SK-N-SH (cell line): ENCODE results near the gene CTSH. TPM values are rescaled to one million over a fixed set of nuclear protein-coding genes. Genes with fewer than 3 reads are reported as not detected.
"Not testable (repeated sequence)": the region's sequence is repeated elsewhere in the genome, so short reads cannot be mapped to it uniquely, and the experiment has no call there.

Experiments used
- CTCF ChIA-PET: fragments of 300-600, 350-600 bp; formaldehyde crosslinking; extraction: SDS; loops from one replicate; lab custom pipeline; 2021; lab: Yijun Ruan, JAX
- POLR2A ChIA-PET: fragments of 350-600 bp; sonication (Branson Sonifier 250); formaldehyde crosslinking; extraction: SDS; loops from one replicate; lab custom pipeline; 2020; ENCODE audit warnings: antibody characterized with exemption, inconsistent platforms; lab: Yijun Ruan, JAX
- DNase-seq: peaks from one replicate; pipeline ENCODE4 v3.0.0; 2012
- H2AFZ ChIP-seq: fragments of 200-600 bp; sonication (generic); 2 replicates; pipeline ENCODE4 v1.8.1; 2016; ENCODE audit warnings: antibody characterized with exemption, mild to moderate bottlenecking, low read depth
- H3F3A ChIP-seq: fragments of 200-600 bp; sonication (generic); replicated peaks from 2 replicates; pipeline ENCODE3; 2016; ENCODE audit warnings: antibody characterized with exemption, mild to moderate bottlenecking; ENCODE audit not compliant: insufficient read depth
- H3K27ac ChIP-seq, 2 experiments: fragments of 200-500 bp in 1 of 2; fragments of 200-600 bp in 1 of 2; sonication (Bioruptor generic) in 1 of 2; sonication (generic), shearing (Covaris generic) in 1 of 2; 2 replicates each; pipeline versions ENCODE4 v1.5.1 to v1.6.1; 2014 to 2016; ENCODE audit warnings: low read depth in 2 of 2, inconsistent platforms in 1 of 2, low read length in 1 of 2, mild to moderate bottlenecking in 1 of 2, mixed read lengths in 1 of 2
- H3K27me3 ChIP-seq: fragments of 200-600 bp; sonication (generic), shearing (Covaris generic); 2 replicates; pipeline ENCODE4 v1.6.1; 2016; ENCODE audit warnings: mixed run types; ENCODE audit not compliant: insufficient read depth
- H3K36me3 ChIP-seq, 2 experiments: fragments of 200-500 bp in 1 of 2; fragments of 200-600 bp in 1 of 2; sonication (Bioruptor generic) in 1 of 2; sonication (generic) in 1 of 2; replicated peaks in 1 of 2; 2 replicates each; pipeline versions ENCODE3 to v1.5.1; 2014 to 2016; ENCODE audit warnings: low read length in 1 of 2, mild to moderate bottlenecking in 1 of 2; ENCODE audit not compliant: insufficient read depth in 2 of 2, control insufficient read depth in 1 of 2
- H3K4me1 ChIP-seq, 2 experiments: fragments of 200-500 bp in 1 of 2; fragments of 200-600 bp in 1 of 2; sonication (Bioruptor generic) in 1 of 2; sonication (generic), shearing (Covaris generic) in 1 of 2; 2 replicates each; pipeline versions ENCODE4 v1.5.1 to v1.6.1; 2014 to 2016; ENCODE audit warnings: low read depth in 1 of 2, low read length in 1 of 2, mixed run types in 1 of 2; ENCODE audit not compliant: insufficient read depth in 2 of 2, control insufficient read depth in 1 of 2
- H3K4me2 ChIP-seq: fragments of 200-600 bp; sonication (generic), shearing (Covaris generic); 2 replicates; pipeline ENCODE4 v1.6.1; 2017; ENCODE audit warnings: mixed run types
- H3K4me3 ChIP-seq, 2 experiments: fragments of 200-500 bp in 1 of 2; fragments of 200-600 bp in 1 of 2; sonication (Bioruptor generic) in 1 of 2; sonication (generic), shearing (Covaris generic) in 1 of 2; 2 replicates each; pipeline versions ENCODE4 v1.5.1 to v1.8.1; 2014 to 2016; ENCODE audit warnings: low read depth in 2 of 2, inconsistent platforms in 1 of 2, low read length in 1 of 2, mild to moderate bottlenecking in 1 of 2, mixed read lengths in 1 of 2, moderate library complexity in 1 of 2
- H3K79me2 ChIP-seq: fragments of 200-600 bp; sonication (generic); 2 replicates; pipeline ENCODE4 v1.8.1; 2017; ENCODE audit warnings: mild to moderate bottlenecking; ENCODE audit not compliant: insufficient read depth
- H3K9ac ChIP-seq: fragments of 200-600 bp; sonication (generic); 2 replicates; pipeline ENCODE4 v1.6.1; 2017; ENCODE audit warnings: mixed run types
- H3K9me2 ChIP-seq: fragments of 200-600 bp; sonication (generic); 2 replicates; pipeline ENCODE4 v1.6.1; 2017; ENCODE audit warnings: mixed run types
- H3K9me3 ChIP-seq: fragments of 200-600 bp; sonication (generic); 2 replicates; pipeline ENCODE4 v1.6.1; 2017; ENCODE audit warnings: mixed run types, mild to moderate bottlenecking, moderate library complexity
- H4K20me1 ChIP-seq: fragments of 200-600 bp; sonication (generic); 2 replicates; pipeline ENCODE4 v1.6.1; 2017; ENCODE audit warnings: mild to moderate bottlenecking, mixed run types; ENCODE audit not compliant: insufficient read depth
- CHD2 ChIP-seq: fragments of 150-350 bp; IDR thresholded peaks from 2 replicates; pipeline ENCODE4 v1.6.1; 2018; ENCODE audit warnings: low read length; ENCODE audit not compliant: partially characterized antibody
- NRF1 ChIP-seq: IDR thresholded peaks from 2 replicates; pipeline ENCODE4 v1.6.1; 2012; ENCODE audit warnings: low read depth, mild to moderate bottlenecking, low read length
- WGBS: methylation state at CpG from one replicate; pipeline ENCODE4 v1.1.6; 2017; ENCODE audit warnings: low lambda C conversion rate; 5-methylcytosine and 5-hydroxymethylcytosine counted together
- polyA plus RNA-seq, 3 experiments: library from polyadenylated mRNA; depleted of rRNA; stranded (reverse); fragments of >200 nt; gene quantifications; 2 replicates each; pipeline ENCODE4 v1.2.3, GENCODE V29; 2012
- small RNA-seq, 7 experiments: library from RNA; depleted of rRNA; stranded (forward); fragments of <200 nt; gene quantifications; one replicate each; pipeline ENCODE3, GENCODE V24; 2012
- TF ChIP-seq, protein P1 (sequence below): IDR thresholded peaks from 2 replicates; pipeline ENCODE4 v1.4.0; 2012; ENCODE audit warnings: low read depth, borderline replicate concordance

The CTSH gene
- polyA plus RNA-seq, 1 of the 3 experiments (the other 2 are of a cell fraction), result 22.7 TPM

GRCh38 chr15:78872972-78873792, 71.7 kb downstream of the CTSH start (continued):
- TF ChIP-seq, protein P1, sequence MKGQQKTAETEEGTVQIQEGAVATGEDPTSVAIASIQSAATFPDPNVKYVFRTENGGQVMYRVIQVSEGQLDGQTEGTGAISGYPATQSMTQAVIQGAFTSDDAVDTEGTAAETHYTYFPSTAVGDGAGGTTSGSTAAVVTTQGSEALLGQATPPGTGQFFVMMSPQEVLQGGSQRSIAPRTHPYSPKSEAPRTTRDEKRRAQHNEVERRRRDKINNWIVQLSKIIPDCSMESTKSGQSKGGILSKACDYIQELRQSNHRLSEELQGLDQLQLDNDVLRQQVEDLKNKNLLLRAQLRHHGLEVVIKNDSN, result no peak

- peak within 1 kb of the TSS; percentile 66 to 92 for H3K4me3 ChIP-seq
- TF ChIP-seq CHD2, result peak; percentile 96
- peak; percentile 90 for TF ChIP-seq NRF1
- TF ChIP-seq, protein P1, result no peak
- TF ChIP-seq, all 33 proteins: peak for 2
Measured at GRCh38 chr15:78872155-78872971, 72.5 kb downstream of the CTSH start, which contains the start of gene MORF4L1. TSS of gene MORF4L1 (plus strand) at chr15:78872890. CDS start at chr15:78873018, 128 bp downstream.

DNA sequence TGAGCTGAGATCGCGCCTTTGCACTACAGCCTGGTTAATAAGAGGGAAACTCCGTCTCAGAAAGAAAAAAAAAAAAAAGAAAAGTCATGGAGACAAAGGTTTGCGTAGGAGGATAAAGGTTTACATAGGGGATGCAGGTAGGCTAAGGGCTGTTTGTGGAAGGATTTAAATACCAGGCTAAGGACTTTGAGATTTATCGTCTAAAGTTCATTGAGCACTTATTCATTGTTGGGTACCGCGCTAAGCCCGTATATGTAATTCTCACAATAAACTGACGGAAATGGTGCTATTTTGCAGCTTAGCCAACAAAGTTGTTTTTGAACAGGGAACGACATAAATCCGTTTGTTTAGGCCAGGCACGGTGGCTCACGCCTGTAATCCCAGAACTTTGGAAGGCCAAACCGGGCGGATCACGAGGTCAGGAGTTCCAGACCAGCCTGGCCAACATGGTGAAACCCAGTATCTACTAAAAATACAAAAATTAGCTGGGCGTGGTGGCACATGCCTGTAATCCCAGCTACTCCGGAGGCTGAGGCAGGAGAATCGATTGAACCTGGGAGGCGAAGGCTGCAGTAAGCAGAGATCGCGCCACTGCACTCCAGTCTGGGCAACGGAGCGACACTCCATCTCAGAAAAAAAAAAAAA, 73.2 kb downstream of the CTSH start:
- H3K36me3 ChIP-seq, H3K9me2 ChIP-seq, DNase-seq, H3K4me1 ChIP-seq, H3K27me3 ChIP-seq, H3K4me2 ChIP-seq, H3K4me3 ChIP-seq, POLR2A ChIA-PET, H3K27ac ChIP-seq, H3K9me3 ChIP-seq, H3K9ac ChIP-seq: not testable (repeated sequence)
- CTCF ChIA-PET, result interaction anchor here (2.9 to 4.7 kb wide), 3 partner anchors 11 to 61 kb away, joined by 11 to 27 read pairs (median 17); partner anchors contain the start of gene ADAMTS7
- peaks cover 31% of the 10 kb centered on the region for H4K20me1 ChIP-seq
- WGBS, result 92% methylated on average over 24 of the region's 24 CpGs
- H3F3A ChIP-seq, result peaks cover 15% of the 10 kb centered on the region
- H3K79me2 ChIP-seq, result peaks cover 38% of the 10 kb centered on the region
- H2AFZ ChIP-seq, result peak overlapping the region; percentile 98

More at GRCh38 chr15:78872155-78872971, 72.5 kb downstream of the CTSH start, which contains the start of gene MORF4L1:
- peak within 1 kb of the TSS; percentile 92 to 100 for H3K27ac ChIP-seq
- peaks cover 19% of the 10 kb centered on the region for H3F3A ChIP-seq
- peaks cover 3 to 7% of the 10 kb centered on the region in 2 experiments; a peak in 2 of 4 replicates for H3K4me1 ChIP-seq
- H4K20me1 ChIP-seq, result peaks cover 38% of the 10 kb centered on the region
- no peaks in the 10 kb centered on the region for H3K9me2 ChIP-seq
- no peaks in the 10 kb centered on the region for H3K36me3 ChIP-seq
- ChIA-PET CTCF (interaction anchor here (0.9 to 4.7 kb wide), 8 partner anchors 10 to 312 kb away, joined by 3 to 27 read pairs (median 6); partner anchors contain the start of gene ADAMTS7), POLR2A (interaction anchor here (0.6 kb wide), 1 partner anchor 13 kb away, joined by 3 read pairs; no protein-coding TSS in a partner anchor)
- DNase-seq, result peak; percentile 95
- 24% methylated on average over 31 of the region's 52 CpGs for WGBS
- H3K27me3 ChIP-seq, result no peaks in the 10 kb centered on the region
- H3K9me3 ChIP-seq, result no peaks in the 10 kb centered on the region
- H3K79me2 ChIP-seq, result peaks cover 45% of the 10 kb centered on the region
- peak within 1 kb of the TSS; percentile 100 for H3K9ac ChIP-seq
- H3K4me2 ChIP-seq, result peak within 1 kb of the TSS; percentile 85
- H2AFZ ChIP-seq, result peak within 1 kb of the TSS; percentile 98

Small RNAs within 50 kb of the gene (small RNA-seq; reads per million reads assigned to genes)
- gene RNU6-415P, result 0 reads per million in 7 experiments

Other genes with a start within 250 kb of the CTSH start
- 12.7 and 17.9 TPM in 2 replicates for gene ADAMTS7, start 133.6 kb downstream of the CTSH start, polyA plus RNA-seq (2012; rRNA removed)
- gene MORF4L1, start 72.2 kb downstream of the CTSH start, polyA plus RNA-seq (2012; rRNA removed), result 163 and 174 TPM in 2 replicates
- 0.10 TPM in 1 of 2 replicates, not detected in the other for gene RASGRF1, start 145.7 kb upstream of the CTSH start, polyA plus RNA-seq (2012; rRNA removed)